Measurements from ENCODE around the gene HIRIP3.
A peak's percentile ranks its signal among the peaks of the same experiment; 100 is the strongest.
"Not testable (repeated sequence)": the region's sequence is repeated elsewhere in the genome, so short reads cannot be mapped to it uniquely, and the experiment has no call there.

Gene HIRIP3

GRCh38 chr16:29982560-29983419 lies 12.6 kb downstream of the HIRIP3 start:
- no peak for DNase-seq

GRCh38 chr16:29978564-29979270 lies 16.7 kb downstream of the HIRIP3 start:
- no peak for DNase-seq

- no peak for DNase-seq
Observed at GRCh38 chr16:29978081-29978480, 17.3 kb downstream of the HIRIP3 start.

- DNase-seq: no peak
Observed at GRCh38 chr16:29977063-29977825, 18.2 kb downstream of the HIRIP3 start.

- DNase-seq: no peak
Observed at GRCh38 chr16:29975811-29976511, 19.5 kb downstream of the HIRIP3 start.

GRCh38 chr16:29975134-29975538 lies 20.3 kb downstream of the HIRIP3 start:
- DNase-seq: no peak

GRCh38 chr16:29974291-29975133 lies 20.9 kb downstream of the HIRIP3 start:
- no peak for DNase-seq

GRCh38 chr16:29973384-29974246 lies 21.8 kb downstream of the HIRIP3 start, which contains the start of gene TAOK2:
Gene TAOK2, plus strand, starts transcription at chr16:29973868. Its CDS starts 3,905 bp downstream, at chr16:29977773.
- DNase-seq: peak; percentile 92

- no peak for DNase-seq
Observed at GRCh38 chr16:29972992-29973383, 22.4 kb downstream of the HIRIP3 start.

- no peak for DNase-seq
Observed at GRCh38 chr16:29972500-29972899, 22.9 kb downstream of the HIRIP3 start.

GRCh38 chr16:29971304-29971703 lies 24.1 kb downstream of the HIRIP3 start:
- no peak for DNase-seq

GRCh38 chr16:29968205-29968604 lies 27.2 kb downstream of the HIRIP3 start:
- DNase-seq: no peak

GRCh38 chr16:29963021-29963743 lies 32.2 kb downstream of the HIRIP3 start:
- no peak for DNase-seq

GRCh38 chr16:29962344-29962994 lies 32.9 kb downstream of the HIRIP3 start:
- no peak for DNase-seq

- DNase-seq: peak; percentile 94
Observed at GRCh38 chr16:29961479-29962343, 33.7 kb downstream of the HIRIP3 start, which contains the start of gene TMEM219. Gene TMEM219, plus strand, starts transcription at chr16:29962079. Its CDS starts 1,065 bp downstream, at chr16:29963144.

- no peak for DNase-seq
Observed at GRCh38 chr16:29961127-29961478, 34.3 kb downstream of the HIRIP3 start.

- DNase-seq: not testable (repeated sequence)
Observed at GRCh38 chr16:29959821-29960220, 35.6 kb downstream of the HIRIP3 start.

- no peak for DNase-seq
Observed at GRCh38 chr16:29959293-29959692, 36.1 kb downstream of the HIRIP3 start.

All from central memory CD4-positive, alpha-beta T cell (primary cell).